ENCODE measurements around the gene ST6GALNAC6. TPM values are rescaled to one million over a fixed set of nuclear protein-coding genes. Genes with fewer than 3 reads are reported as not detected.

Gene ST6GALNAC6
- polyA plus RNA-seq, 1 experiment, result 40.6 TPM

- no peak for DNase-seq (ENCODE audit: low read depth, low spot score)
- CTCF ChIA-PET, result no interaction called here
- Histone ChIP-seq H3K9me3 (ENCODE audit: control insufficient read depth, insufficient read depth, low read length) (no peaks in the 10 kb centered on the region; the same call in 1 of the 2 replicates), H3K27me3 (ENCODE audit: control insufficient read depth, insufficient read depth, low read length) (no peaks in the 10 kb centered on the region), H3K4me3 (ENCODE audit: low read depth, low read length) (no peak overlapping the region), H3K27ac (ENCODE audit: low read depth, low read length) (no peak overlapping the region)
- POLR2A ChIA-PET, result interaction anchor here (0.6 kb wide), 1 partner anchor 51 kb away, joined by 3 read pairs; the partner anchor contains the start of gene ST6GALNAC4
- TF ChIP-seq, protein P1, sequence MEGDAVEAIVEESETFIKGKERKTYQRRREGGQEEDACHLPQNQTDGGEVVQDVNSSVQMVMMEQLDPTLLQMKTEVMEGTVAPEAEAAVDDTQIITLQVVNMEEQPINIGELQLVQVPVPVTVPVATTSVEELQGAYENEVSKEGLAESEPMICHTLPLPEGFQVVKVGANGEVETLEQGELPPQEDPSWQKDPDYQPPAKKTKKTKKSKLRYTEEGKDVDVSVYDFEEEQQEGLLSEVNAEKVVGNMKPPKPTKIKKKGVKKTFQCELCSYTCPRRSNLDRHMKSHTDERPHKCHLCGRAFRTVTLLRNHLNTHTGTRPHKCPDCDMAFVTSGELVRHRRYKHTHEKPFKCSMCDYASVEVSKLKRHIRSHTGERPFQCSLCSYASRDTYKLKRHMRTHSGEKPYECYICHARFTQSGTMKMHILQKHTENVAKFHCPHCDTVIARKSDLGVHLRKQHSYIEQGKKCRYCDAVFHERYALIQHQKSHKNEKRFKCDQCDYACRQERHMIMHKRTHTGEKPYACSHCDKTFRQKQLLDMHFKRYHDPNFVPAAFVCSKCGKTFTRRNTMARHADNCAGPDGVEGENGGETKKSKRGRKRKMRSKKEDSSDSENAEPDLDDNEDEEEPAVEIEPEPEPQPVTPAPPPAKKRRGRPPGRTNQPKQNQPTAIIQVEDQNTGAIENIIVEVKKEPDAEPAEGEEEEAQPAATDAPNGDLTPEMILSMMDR (IDR thresholded peaks at IDR 0.05; ENCODE audit: low read depth, low read length), result peak; percentile 1; the same call in 1 of the 2 replicates
Observed at GRCh38 chr9:127865645-127866464, 33.5 kb downstream of the ST6GALNAC6 start.

DNA sequence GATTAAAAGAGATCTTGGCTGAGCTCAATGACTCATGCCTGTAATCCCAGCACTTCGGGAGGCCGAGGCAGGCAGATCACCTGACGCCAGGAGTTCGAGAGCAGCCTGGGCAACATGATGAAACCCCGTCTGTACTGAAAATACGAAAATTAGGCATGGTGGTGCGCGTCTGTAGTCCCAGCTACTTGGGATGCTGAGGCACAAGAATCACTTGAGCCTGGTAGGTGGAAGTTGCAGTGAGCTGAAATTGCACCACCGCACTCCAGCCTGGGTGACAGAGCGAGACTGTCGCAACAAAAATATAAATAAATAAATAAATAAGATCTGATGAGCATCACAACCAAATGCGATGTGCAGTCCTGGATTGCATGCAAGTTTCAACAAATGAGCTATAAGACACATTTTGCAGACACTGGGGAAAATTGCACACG is 36.2 kb downstream of the ST6GALNAC6 start:
- no peak for DNase-seq (ENCODE audit: low read depth, low spot score)
- Histone ChIP-seq H3K4me3 (ENCODE audit: low read depth, low read length) (no peak overlapping the region), H3K27me3 (ENCODE audit: control insufficient read depth, insufficient read depth, low read length) (no peaks in the 10 kb centered on the region), H3K27ac (ENCODE audit: low read depth, low read length) (no peak overlapping the region), H3K9me3 (ENCODE audit: control insufficient read depth, insufficient read depth, low read length) (no peaks in the 10 kb centered on the region; the same call in 1 of the 2 replicates)
- ChIA-PET POLR2A (interaction anchor here (0.6 to 1.1 kb wide), 2 partner anchors 10 to 416 kb away, joined by 3 to 5 read pairs; no protein-coding TSS in a partner anchor), CTCF (interaction anchor here (1.4 kb wide), 1 partner anchor 128 kb away, joined by 7 read pairs; the partner anchor contains the start of gene TOR2A)
- TF ChIP-seq, protein P1 (IDR thresholded peaks at IDR 0.05; ENCODE audit: low read depth, low read length), result no peak

DNA sequence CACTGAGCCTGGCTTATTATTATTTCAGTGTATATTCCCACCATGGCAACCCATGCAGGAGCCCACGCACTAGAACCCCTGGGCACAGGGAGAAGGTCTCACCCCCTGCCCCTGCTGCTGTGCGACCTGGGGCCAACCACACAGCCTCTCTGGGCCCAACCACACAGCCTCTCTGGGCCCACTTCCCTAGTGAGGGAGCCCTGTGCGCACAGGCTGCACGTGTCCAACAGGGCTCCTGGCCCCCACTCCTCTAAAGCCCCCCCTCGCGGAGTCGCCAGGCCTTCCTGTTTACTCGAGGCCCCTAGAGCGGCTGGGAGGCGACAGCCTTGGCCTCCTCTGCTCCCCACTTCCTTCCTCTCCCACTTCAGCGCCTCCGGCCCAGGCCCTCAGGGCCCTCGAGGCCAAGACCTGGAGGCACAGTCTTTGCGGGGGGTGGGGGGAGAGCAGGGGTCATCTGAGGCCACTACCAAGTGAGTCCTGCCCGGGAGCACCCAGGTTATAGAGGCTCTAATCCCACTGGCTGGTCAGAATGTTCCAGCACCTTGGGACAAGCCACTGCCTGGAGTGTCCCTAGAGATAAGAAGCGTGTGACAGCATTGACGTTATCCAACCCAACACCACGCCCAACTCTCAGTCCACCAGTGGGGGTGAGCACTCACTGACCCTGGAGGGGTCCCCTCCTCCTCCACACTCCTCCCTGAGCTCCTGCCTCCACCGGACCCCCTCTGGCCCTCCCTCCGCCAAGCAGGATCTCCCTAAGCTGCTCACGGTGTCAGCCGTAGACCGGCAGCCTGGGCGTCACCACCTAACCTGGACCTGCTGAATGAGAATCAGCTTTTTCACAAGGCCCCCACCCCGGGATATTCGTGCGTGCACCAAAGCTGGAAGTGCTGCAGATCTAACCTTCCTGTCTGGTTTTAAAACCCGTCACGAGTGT is 37.1 kb downstream of the ST6GALNAC6 start:
- ChIA-PET CTCF (interaction anchor here (1.4 to 1.7 kb wide), 2 partner anchors 8 to 128 kb away, joined by 7 to 12 read pairs; partner anchors contain the start of gene TOR2A), POLR2A (interaction anchor here (1.1 kb wide), 1 partner anchor 11 kb away, joined by 5 read pairs; no protein-coding TSS in a partner anchor)
- no peak overlapping the region for H3K27ac ChIP-seq (ENCODE audit: low read depth, low read length)
- no peaks in the 10 kb centered on the region for H3K27me3 ChIP-seq (ENCODE audit: control insufficient read depth, insufficient read depth, low read length)
- DNase-seq (ENCODE audit: low read depth, low spot score), result no peak
- TF ChIP-seq, protein P1 (IDR thresholded peaks at IDR 0.05; ENCODE audit: low read depth, low read length), result no peak
- no peak overlapping the region for H3K4me3 ChIP-seq (ENCODE audit: low read depth, low read length)
- H3K9me3 ChIP-seq (ENCODE audit: control insufficient read depth, insufficient read depth, low read length), result no peaks in the 10 kb centered on the region; the same call in 1 of the 2 replicates

GRCh38 chr9:127860779-127861178 is 38.6 kb downstream of the ST6GALNAC6 start:
- DNase-seq (ENCODE audit: low read depth, low spot score), result no peak
- TF ChIP-seq, protein P1 (IDR thresholded peaks at IDR 0.05; ENCODE audit: low read depth, low read length), result no peak
- POLR2A ChIA-PET, result no interaction called here
- Histone ChIP-seq H3K27ac (ENCODE audit: low read depth, low read length) (no peak overlapping the region), H3K9me3 (ENCODE audit: control insufficient read depth, insufficient read depth, low read length) (no peaks in the 10 kb centered on the region), H3K4me3 (ENCODE audit: low read depth, low read length) (no peak overlapping the region), H3K27me3 (ENCODE audit: control insufficient read depth, insufficient read depth, low read length) (no peaks in the 10 kb centered on the region)
- CTCF ChIA-PET, result interaction anchor here (1.7 kb wide), 1 partner anchor 9 kb away, joined by 12 read pairs; no protein-coding TSS in a partner anchor
